HepG2 (cell line): ENCODE data around the gene TMA7B. TPM values are rescaled to one million over a fixed set of nuclear protein-coding genes. Genes with fewer than 3 reads are reported as not detected.
"Not testable (repeated sequence)": the region's sequence is repeated elsewhere in the genome, so short reads cannot be mapped to it uniquely, and the experiment has no call there.

Experiments used
- ATAC-seq: fragments of 200-7000 bp; cut with Tn5 transposase; 3 replicates; pipeline ENCODE4 v1.9.1; 2020; ENCODE audit warnings: mild to moderate bottlenecking, moderate library complexity
- BruUV-seq: library from RNA; stranded (reverse); fragments of 400-500 nt; replicated peaks from 2 replicates; lab custom pipeline; 2021; lab: Mats Ljungman, UMichigan
- CTCF ChIA-PET: fragments of 300-600 bp; formaldehyde crosslinking; extraction: SDS; loops from one replicate; lab custom pipeline; 2021; ENCODE audit warnings: low total read pairs, inconsistent platforms, low intra/inter-chr PET ratio; lab: Yijun Ruan, JAX
- POLR2A ChIA-PET: fragments of 350-600 bp; sonication (Branson Sonifier 250); formaldehyde crosslinking; loops from one replicate; lab custom pipeline; 2020; ENCODE audit warnings: antibody characterized with exemption, inconsistent platforms; lab: Yijun Ruan, JAX
- DNase-seq: peaks from one replicate; pipeline ENCODE4 v3.0.0-alpha.2; 2015; ENCODE audit warnings: low spot score
- FAIRE-seq: peaks from 3 replicates; lab custom pipeline; 2011; peaks lifted over from hg19 to GRCh38; lab: Jason Lieb, UNC
- H2AFZ ChIP-seq: one replicate; pipeline ENCODE4 v1.6.1; 2011; ENCODE audit warnings: low read length, inconsistent platforms
- H3K27ac ChIP-seq: fragments of 300-600 bp; 3 replicates; pipeline ENCODE4 v1.8.0; 2011; ENCODE audit warnings: mixed run types, mild to moderate bottlenecking, mixed read lengths, low read length, inconsistent platforms; ENCODE audit not compliant: insufficient read depth; ENCODE audit errors: extremely low read length
- H3K27me3 ChIP-seq, 2 experiments: fragments of 200-600 bp in 1 of 2; 2 replicates in 1 of 2; 3 replicates in 1 of 2; pipeline versions ENCODE4 v1.6.0 to v1.8.0; 2011; ENCODE audit warnings: low read length in 2 of 2, mild to moderate bottlenecking in 2 of 2, moderate library complexity in 2 of 2, inconsistent platforms in 1 of 2; ENCODE audit not compliant: insufficient read depth in 2 of 2, control insufficient read depth in 1 of 2
- H3K36me3 ChIP-seq, 2 experiments: fragments of 200-600 bp in 1 of 2; replicated peaks in 1 of 2; 2 replicates in 1 of 2; 3 replicates in 1 of 2; pipeline versions ENCODE4 v1.5.1 to v1.8.0; 2011; ENCODE audit warnings: low read length in 2 of 2, inconsistent platforms in 1 of 2; ENCODE audit not compliant: insufficient read depth in 2 of 2, control insufficient read depth in 1 of 2
- H3K4me1 ChIP-seq: 2 replicates; pipeline ENCODE4 v1.5.1; 2012; ENCODE audit warnings: low read length, inconsistent platforms; ENCODE audit not compliant: insufficient read depth
- H3K4me2 ChIP-seq: 2 replicates; pipeline ENCODE4 v1.6.0; 2011; ENCODE audit warnings: low read depth, low read length, inconsistent platforms
- H3K4me3 ChIP-seq, 3 experiments: fragments of 200-600 bp in 1 of 3; sonication (generic), shearing (Covaris generic) in 1 of 3; replicated peaks in 1 of 3; 2 replicates each; pipeline ENCODE4 v1.5.1; 2011 to 2016; ENCODE audit warnings: low read length in 3 of 3, inconsistent platforms in 2 of 3, low read depth in 2 of 3, mild to moderate bottlenecking in 2 of 3, control low read depth in 1 of 3, mixed read lengths in 1 of 3; ENCODE audit not compliant: insufficient read depth in 1 of 3
- H3K79me2 ChIP-seq: one replicate; pipeline ENCODE4 v1.6.1; 2011; ENCODE audit warnings: low read length, inconsistent platforms; ENCODE audit not compliant: insufficient read depth
- H3K9ac ChIP-seq: 2 replicates; pipeline ENCODE4 v1.6.0; 2011; ENCODE audit warnings: mild to moderate bottlenecking, low read depth, low read length, inconsistent platforms; ENCODE audit not compliant: insufficient read depth
- H3K9me3 ChIP-seq: 2 replicates; pipeline ENCODE4 v1.5.1; 2012; ENCODE audit warnings: mild to moderate bottlenecking, low read length
- H4K20me1 ChIP-seq: 2 replicates; pipeline ENCODE4 v1.6.0; 2011; ENCODE audit warnings: inconsistent platforms, mild to moderate bottlenecking, low read length, moderate library complexity; ENCODE audit not compliant: insufficient read depth
- CHD4 ChIP-seq: fragments of 200-600 bp; sonication (generic); IDR thresholded peaks from 2 replicates; pipeline ENCODE4 v1.7.0; 2017; ENCODE audit warnings: mild to moderate bottlenecking, low read length, borderline replicate concordance
- TEAD3 ChIP-seq: optimal IDR thresholded peaks from 2 replicates; pipeline ENCODE3; 2016; ENCODE audit warnings: borderline replicate concordance
- ZNF503 ChIP-seq: sonication (generic); formaldehyde crosslinking; IDR thresholded peaks from 2 replicates; pipeline ENCODE4 v1.4.0; 2020; ENCODE audit warnings: missing genetic modification reagents
- ZNF629 ChIP-seq: sonication (generic); formaldehyde crosslinking; conservative IDR thresholded peaks from 2 replicates; pipeline ENCODE4 v1.5.0; 2020; ENCODE audit warnings: missing genetic modification reagents
- ZNF691 ChIP-seq: sonication (generic); formaldehyde crosslinking; IDR thresholded peaks from 2 replicates; pipeline ENCODE4 v1.4.0; 2020; ENCODE audit warnings: missing genetic modification reagents, low read depth, mild to moderate bottlenecking, borderline replicate concordance
- ZNF891 ChIP-seq: sonication (generic); formaldehyde crosslinking; IDR thresholded peaks from 2 replicates; pipeline ENCODE4 v1.5.0; 2020; ENCODE audit warnings: mild to moderate bottlenecking, missing genetic modification reagents
- WGBS: methylation state at CpG from one replicate; pipeline ENCODE4 v1.1.6; 2017; ENCODE audit warnings: low lambda C conversion rate; 5-methylcytosine and 5-hydroxymethylcytosine counted together
- in situ Hi-C: cut with HindIII; loops from 2 replicates; pipeline ENCODE4 v1.10.0; 2017; ENCODE audit warnings: low pct_unique_long_range_greater_than_20kb; ENCODE audit not compliant: extremely low pct_ligation_motif_present
- intact Hi-C: fragments of 100-400 bp; cut with micrococcal nuclease; formaldehyde crosslinking; loops from one replicate; pipeline ENCODE4 v1.10.0; 2022; ENCODE audit not compliant: unreplicated experiment
- polyA plus RNA-seq, 8 experiments: library from polyadenylated mRNA; depleted of rRNA in 3 of 8; stranded (reverse) in 7 of 8; unstranded in 1 of 8; fragments of >200 nt; fragmentation: Illumina TruSeq in 4 of 8; extraction: Trizol in 4 of 8; gene quantifications; 2 replicates each; pipeline versions ENCODE4 v1.2.1 to v1.2.3, GENCODE V29; 2011 to 2016; ENCODE audit warnings: low read depth in 4 of 8, missing spikeins in 1 of 8, mixed read lengths in 1 of 8; ENCODE audit not compliant: insufficient read depth in 1 of 8
- total RNA-seq, 5 experiments: library from RNA; depleted of rRNA; stranded (reverse); fragments of >200 nt; fragmentation: Illumina TruSeq; extraction: Trizol; gene quantifications; 2 replicates each; pipeline ENCODE4 v1.2.3, GENCODE V29; 2016; ENCODE audit warnings: low read depth in 1 of 5

TMA7B gene
- total and polyA plus RNA-seq, 2 of the 13 experiments (the other 11 are each of a cell fraction or from before 2014, with no cell fraction given) = not detected

DNA sequence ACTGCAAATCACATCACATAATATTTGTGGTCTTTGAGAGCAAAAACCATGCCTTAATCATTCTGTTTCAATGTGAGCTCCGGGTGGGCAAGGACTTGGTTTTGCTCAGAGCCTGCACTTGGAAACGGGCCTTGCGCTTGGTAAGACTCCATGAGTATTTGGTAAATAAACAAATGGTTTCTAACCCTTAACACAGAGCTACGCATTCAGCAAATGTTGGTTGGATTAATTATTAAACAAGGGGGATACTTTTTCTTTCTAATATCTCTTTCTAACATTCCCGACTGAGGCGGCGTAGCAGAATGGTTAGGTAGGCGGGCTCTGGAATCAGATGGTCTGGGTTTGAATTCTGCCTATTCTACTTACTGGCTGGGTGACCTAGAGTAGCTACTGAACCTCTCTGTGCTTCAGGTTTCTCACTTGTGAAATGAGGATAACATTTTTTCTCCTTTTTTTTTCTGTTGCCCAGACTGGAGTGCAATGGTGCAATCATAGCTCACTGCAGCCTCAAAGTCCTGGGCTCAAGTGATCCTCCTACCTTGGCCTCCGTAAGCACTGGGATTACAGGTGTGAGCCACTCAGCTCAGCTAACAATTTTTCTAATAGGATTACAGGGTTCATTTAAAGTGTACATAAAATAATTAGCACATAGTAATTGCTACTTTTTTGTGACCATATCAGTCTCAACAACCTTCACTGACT is 31.1 kb downstream of the TMA7B start (continued):
- TF ChIP-seq ZNF503 (no peak), TEAD3 (CRISPR knock-in tag) (peak; percentile 20), ZNF891 (CRISPR knock-in tag) (no peak), CHD4 (0 out of 2 replicates have a peak, but pooled peaks have one; percentile 47)
- TF ChIP-seq, all 625 proteins: peak for 12

- Histone ChIP-seq H2AFZ (no peak overlapping the region), H3K9me3 (no peaks in the 10 kb centered on the region), H3K27me3 (peaks cover 2 to 29% of the 10 kb centered on the region in 2 experiments; a peak in 3 of 5 replicates), H3K27ac (no peak overlapping the region), H3K4me2 (no peak overlapping the region), H3K36me3 (no peaks in the 10 kb centered on the region), H3K4me1 (peaks cover 28% of the 10 kb centered on the region), H4K20me1 (no peaks in the 10 kb centered on the region), H3K9ac (no peak overlapping the region), H3K4me3 (no peak overlapping the region), H3K79me2 (no peaks in the 10 kb centered on the region)
- no TSS peak for BruUV-seq
- POLR2A ChIA-PET = no interaction called here
- intact Hi-C loops = no loop called here
- WGBS = 58% methylated on average over 5 of the region's 5 CpGs
- CTCF ChIA-PET = no interaction called here
- FAIRE-seq (no peak), DNase-seq (no peak), ATAC-seq (no peak)
- in situ Hi-C loops = no loop called here
- no peak for TF ChIP-seq ZNF691
- TF ChIP-seq ZNF629 = peak; percentile 33; the same call in 1 of the 2 replicates
These were observed 32.1 kb downstream of the TMA7B start for GRCh38 chr22:39992088-39992826.

DNA sequence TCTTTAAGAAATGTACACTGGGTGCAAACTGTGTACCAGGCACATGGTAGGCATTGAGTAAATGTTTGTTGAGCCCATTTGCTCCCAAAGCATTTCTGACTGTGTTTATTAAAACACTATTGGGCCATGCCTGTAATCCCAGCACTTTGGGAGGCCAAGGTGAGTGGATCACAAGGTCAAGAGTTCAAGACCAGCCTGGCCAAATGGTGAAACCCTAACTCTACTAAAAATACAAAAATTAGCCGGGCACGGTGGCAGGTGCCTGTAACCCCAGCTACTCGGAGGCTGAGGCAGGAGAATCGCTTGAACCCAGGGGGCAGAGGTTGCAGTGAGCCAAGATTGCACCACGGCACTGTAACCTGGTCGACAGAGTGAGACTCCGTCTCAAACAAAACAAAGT is 32.7 kb downstream of the TMA7B start:
- ATAC-seq, H3K36me3 ChIP-seq, H3K27ac ChIP-seq, POLR2A ChIA-PET, H4K20me1 ChIP-seq, H3K4me3 ChIP-seq, BruUV-seq, in situ Hi-C loops, intact Hi-C loops, H3K79me2 ChIP-seq, H2AFZ ChIP-seq, DNase-seq, FAIRE-seq, CTCF ChIA-PET, H3K9ac ChIP-seq, H3K9me3 ChIP-seq, H3K4me2 ChIP-seq: not testable (repeated sequence)
- peaks cover 2 to 34% of the 10 kb centered on the region in 2 experiments; a peak in 3 of 5 replicates for H3K27me3 ChIP-seq
- 2% methylated on average over 7 of the region's 7 CpGs for WGBS
- peaks cover 28% of the 10 kb centered on the region for H3K4me1 ChIP-seq
